Measurements from ENCODE around the gene PRDM5.

The PRDM5 gene

GRCh38 chr4:120731561-120731960 lies 191.0 kb downstream of the PRDM5 start:
- TF ChIP-seq CTCF (IDR thresholded peaks at IDR 0.05; ENCODE audit: low read depth, low read length) (no peak), POLR2A (IDR thresholded peaks at IDR 0.05; ENCODE audit: extremely low read depth, insufficient read length) (no peak), MYC (IDR thresholded peaks at IDR 0.05; ENCODE audit: low read depth, low read length) (no peak), MAX (IDR thresholded peaks at IDR 0.05; ENCODE audit: low read depth, low read length) (no peak)
- H3K4me3 ChIP-seq (ENCODE audit: low read depth, low read length): no peak overlapping the region
- no peak for DNase-seq (ENCODE audit: low read depth)

GRCh38 chr4:120730777-120731320 lies 191.7 kb downstream of the PRDM5 start:
- DNase-seq (ENCODE audit: low read depth): no peak
- TF ChIP-seq MYC (IDR thresholded peaks at IDR 0.05; ENCODE audit: low read depth, low read length) (no peak), POLR2A (IDR thresholded peaks at IDR 0.05; ENCODE audit: extremely low read depth, insufficient read length) (no peak), MAX (IDR thresholded peaks at IDR 0.05; ENCODE audit: low read depth, low read length) (no peak), CTCF (IDR thresholded peaks at IDR 0.05; ENCODE audit: low read depth, low read length) (no peak)
- no peak overlapping the region for H3K4me3 ChIP-seq (ENCODE audit: low read depth, low read length)

GRCh38 chr4:120728892-120729675 lies 193.4 kb downstream of the PRDM5 start:
- H3K4me3 ChIP-seq (ENCODE audit: low read depth, low read length): no peak overlapping the region
- DNase-seq (ENCODE audit: low read depth): no peak
- no peak for TF ChIP-seq MAX (IDR thresholded peaks at IDR 0.05; ENCODE audit: low read depth, low read length)
- no peak for TF ChIP-seq MYC (IDR thresholded peaks at IDR 0.05; ENCODE audit: low read depth, low read length)
- no peak for TF ChIP-seq CTCF (IDR thresholded peaks at IDR 0.05; ENCODE audit: low read depth, low read length)
- TF ChIP-seq POLR2A (IDR thresholded peaks at IDR 0.05; ENCODE audit: extremely low read depth, insufficient read length): no peak

- H3K4me3 ChIP-seq (ENCODE audit: low read depth, low read length): no peak overlapping the region
- no peak for DNase-seq (ENCODE audit: low read depth)
- TF ChIP-seq MAX (IDR thresholded peaks at IDR 0.05; ENCODE audit: low read depth, low read length): no peak
Observed at GRCh38 chr4:120725639-120726580, 196.6 kb downstream of the PRDM5 start.

GRCh38 chr4:120724656-120725055 lies 197.9 kb downstream of the PRDM5 start:
- DNase-seq (ENCODE audit: low read depth): no peak
- H3K4me3 ChIP-seq (ENCODE audit: low read depth, low read length): no peak overlapping the region
- TF ChIP-seq POLR2A (IDR thresholded peaks at IDR 0.05; ENCODE audit: extremely low read depth, insufficient read length) (no peak), CTCF (IDR thresholded peaks at IDR 0.05; ENCODE audit: low read depth, low read length) (no peak), MYC (IDR thresholded peaks at IDR 0.05; ENCODE audit: low read depth, low read length) (no peak), MAX (IDR thresholded peaks at IDR 0.05; ENCODE audit: low read depth, low read length) (no peak)

Data from NB4 (cell line).